AG08395 (cell line): ENCODE data around the gene RAB3C.
"Not testable (repeated sequence)": the region's sequence is repeated elsewhere in the genome, so short reads cannot be mapped to it uniquely, and the experiment has no call there.

ENCODE experiments used
- DNase-seq: peaks from one replicate; pipeline ENCODE4 v3.0.0; 2012; ENCODE audit warnings: mixed read lengths, low spot score

RAB3C gene

GRCh38 chr5:58582803-58583491 lies at the start of gene RAB3C:
TSS of gene RAB3C (plus strand) at chr5:58583075. CDS start at chr5:58583209, 134 bp downstream.
- peak; percentile 95 for DNase-seq

GRCh38 chr5:58541935-58542334 lies 40.9 kb upstream of the RAB3C start:
- not testable (repeated sequence) for DNase-seq

GRCh38 chr5:58542709-58543108 lies 40.2 kb upstream of the RAB3C start:
- DNase-seq = no peak

GRCh38 chr5:58543723-58544122 lies 39.2 kb upstream of the RAB3C start:
- DNase-seq = no peak

- DNase-seq = no peak
Observed at GRCh38 chr5:58544195-58544594, 38.7 kb upstream of the RAB3C start.

GRCh38 chr5:58544926-58545325 lies 37.9 kb upstream of the RAB3C start:
- no peak for DNase-seq

- no peak for DNase-seq
Observed at GRCh38 chr5:58545912-58546311, 37.0 kb upstream of the RAB3C start.

- DNase-seq = no peak
Observed at GRCh38 chr5:58548068-58548467, 34.8 kb upstream of the RAB3C start.

- DNase-seq = no peak
Observed at GRCh38 chr5:58551492-58551891, 31.4 kb upstream of the RAB3C start.

- DNase-seq = not testable (repeated sequence)
Observed at GRCh38 chr5:58557665-58558338, 25.1 kb upstream of the RAB3C start.

GRCh38 chr5:58563016-58563700 lies 19.7 kb upstream of the RAB3C start:
- not testable (repeated sequence) for DNase-seq

- DNase-seq = not testable (repeated sequence)
Observed at GRCh38 chr5:58564043-58564832, 18.6 kb upstream of the RAB3C start.

- no peak for DNase-seq
Observed at GRCh38 chr5:58565033-58565432, 17.8 kb upstream of the RAB3C start.

- DNase-seq = no peak
Observed at GRCh38 chr5:58571501-58571900, 11.4 kb upstream of the RAB3C start.

GRCh38 chr5:58572973-58573372 lies 9.9 kb upstream of the RAB3C start:
- not testable (repeated sequence) for DNase-seq

- no peak for DNase-seq
Observed at GRCh38 chr5:58579781-58580180, 3.1 kb upstream of the RAB3C start.

GRCh38 chr5:58582019-58582802 lies 664 bp upstream of the RAB3C start:
- peak; percentile 3 for DNase-seq

- no peak for DNase-seq
Observed at GRCh38 chr5:58595952-58596351, 13.1 kb downstream of the RAB3C start.

GRCh38 chr5:58598440-58598839 lies 15.6 kb downstream of the RAB3C start:
- no peak for DNase-seq

- no peak for DNase-seq
Observed at GRCh38 chr5:58599217-58599616, 16.3 kb downstream of the RAB3C start.

- not testable (repeated sequence) for DNase-seq
Observed at GRCh38 chr5:58600613-58601012, 17.7 kb downstream of the RAB3C start.
